Tibial artery (tissue), 4 donors: Measurements from ENCODE around the gene GLB1L3.

Experiments
- DNase-seq, 2 donors: peaks; one replicate each; pipeline ENCODE4 v3.0.0-alpha.2; 2019
- H3K27ac ChIP-seq, 2 donors: fragments of 200-600 bp; sonication (generic) in 1 of 2; 1 replicate in 1 of 2; 2 replicates in 1 of 2; pipeline ENCODE4 v1.5.1; 2018 to 2019; ENCODE audit warnings: mild to moderate bottlenecking in 1 of 2
- H3K27me3 ChIP-seq, 2 donors: fragments of 200-600 bp; sonication (generic) in 1 of 2; one replicate each; pipeline versions ENCODE4 v1.5.1 to v1.6.0; 2016 to 2019
- H3K36me3 ChIP-seq, 3 donors: fragments of 200-600 bp; sonication (generic) in 2 of 3; one replicate each; pipeline ENCODE4 v1.5.1; 2016 to 2019; ENCODE audit warnings: mild to moderate bottlenecking in 2 of 3
- H3K4me1 ChIP-seq, 4 donors: fragments of 200-600 bp; sonication (generic) in 2 of 4; 1 replicate in 3 of 4; 2 replicates in 1 of 4; pipeline ENCODE4 v1.5.1; 2016 to 2019
- H3K4me3 ChIP-seq, 2 donors: fragments of 200-600 bp; sonication (generic) in 1 of 2; 1 replicate in 1 of 2; 2 replicates in 1 of 2; pipeline ENCODE4 v1.5.1; 2018 to 2019; ENCODE audit warnings: mild to moderate bottlenecking in 2 of 2
- H3K9me3 ChIP-seq, 3 donors: fragments of 200-600 bp; sonication (generic) in 1 of 3; one replicate each; pipeline ENCODE4 v1.5.1; 2016 to 2019
- CTCF ChIP-seq, 2 experiments: fragments of 200-600 bp in 1 of 2; fragments of 450-650 bp in 1 of 2; IDR thresholded peaks; one replicate each; pipeline ENCODE4 v1.5.1; 2017 to 2019; ENCODE audit warnings: antibody characterized with exemption in 2 of 2, mild to moderate bottlenecking in 1 of 2, moderate library complexity in 1 of 2
- intact Hi-C: fragments of 100-400 bp; cut with DNase I; formaldehyde crosslinking; loops from one replicate; pipeline ENCODE4 v1.15.0; 2023; ENCODE audit warnings: low total_unique reads

Gene GLB1L3

GRCh38 chr11:134266440-134266839 is 9.7 kb upstream of the GLB1L3 start:
- TF ChIP-seq CTCF (IDR thresholded peaks at IDR 0.05), result no peak
- Histone ChIP-seq H3K27me3 (peaks cover 0 to 12% of the 10 kb centered on the region in 2 donors), H3K9me3 (no peaks in the 10 kb centered on the region), H3K27ac (no peak overlapping the region), H3K4me3 (no peak overlapping the region), H3K4me1 (no peaks in the 10 kb centered on the region), H3K36me3 (peaks cover 22 to 37% (median 28%) of the 10 kb centered on the region in 3 donors)
- no peak for DNase-seq
- intact Hi-C loops, result no loop called here

DNA sequence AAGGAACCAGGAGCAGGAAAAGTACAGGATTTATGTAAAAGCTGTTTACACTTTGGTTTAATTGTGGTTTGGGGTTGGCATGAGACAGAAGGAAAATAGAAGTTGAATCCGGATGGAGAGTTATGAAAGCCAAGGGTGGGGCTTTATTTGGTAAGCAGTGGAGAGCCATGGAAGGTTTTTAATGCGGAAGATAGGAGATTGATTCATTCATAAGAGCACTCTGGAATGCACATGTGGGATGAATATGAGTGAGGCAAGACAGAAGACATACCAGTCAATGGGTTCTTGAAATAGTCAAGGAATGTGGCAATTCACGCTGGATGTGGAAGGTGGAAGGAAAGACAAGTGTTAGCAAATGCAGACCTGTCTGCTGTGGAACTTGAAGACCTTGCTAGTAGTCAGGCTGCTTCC is 9.3 kb upstream of the GLB1L3 start:
- DNase-seq, result no peak
- Histone ChIP-seq H3K4me3 (no peak overlapping the region), H3K4me1 (no peaks in the 10 kb centered on the region), H3K9me3 (no peaks in the 10 kb centered on the region), H3K27ac (no peak overlapping the region), H3K36me3 (peaks cover 18 to 33% (median 24%) of the 10 kb centered on the region in 3 donors), H3K27me3 (peaks cover 0 to 17% of the 10 kb centered on the region in 2 donors)
- no peak for TF ChIP-seq CTCF (IDR thresholded peaks at IDR 0.05)
- intact Hi-C loops, result no loop called here

GRCh38 chr11:134267461-134267860 is 8.7 kb upstream of the GLB1L3 start:
- Histone ChIP-seq H3K4me1 (no peaks in the 10 kb centered on the region), H3K27ac (no peak overlapping the region), H3K4me3 (no peak overlapping the region), H3K9me3 (no peaks in the 10 kb centered on the region), H3K27me3 (peaks cover 0 to 19% of the 10 kb centered on the region in 2 donors), H3K36me3 (peaks cover 12 to 27% (median 18%) of the 10 kb centered on the region in 3 donors)
- TF ChIP-seq CTCF (IDR thresholded peaks at IDR 0.05), result no peak
- DNase-seq, result no peak
- intact Hi-C loops, result no loop called here

- intact Hi-C loops, result no loop called here
- DNase-seq, result no peak
- peaks cover 0 to 23% of the 10 kb centered on the region in 2 donors for H3K27me3 ChIP-seq
- peaks cover 7 to 22% (median 13%) of the 10 kb centered on the region in 3 donors for H3K36me3 ChIP-seq
- no peaks in the 10 kb centered on the region for H3K9me3 ChIP-seq
- no peak for TF ChIP-seq CTCF (IDR thresholded peaks at IDR 0.05)
- H3K4me1 ChIP-seq, result no peaks in the 10 kb centered on the region
- no peak overlapping the region for H3K27ac ChIP-seq
- H3K4me3 ChIP-seq, result no peak overlapping the region
Observed at GRCh38 chr11:134267966-134268365, 8.2 kb upstream of the GLB1L3 start.

DNA sequence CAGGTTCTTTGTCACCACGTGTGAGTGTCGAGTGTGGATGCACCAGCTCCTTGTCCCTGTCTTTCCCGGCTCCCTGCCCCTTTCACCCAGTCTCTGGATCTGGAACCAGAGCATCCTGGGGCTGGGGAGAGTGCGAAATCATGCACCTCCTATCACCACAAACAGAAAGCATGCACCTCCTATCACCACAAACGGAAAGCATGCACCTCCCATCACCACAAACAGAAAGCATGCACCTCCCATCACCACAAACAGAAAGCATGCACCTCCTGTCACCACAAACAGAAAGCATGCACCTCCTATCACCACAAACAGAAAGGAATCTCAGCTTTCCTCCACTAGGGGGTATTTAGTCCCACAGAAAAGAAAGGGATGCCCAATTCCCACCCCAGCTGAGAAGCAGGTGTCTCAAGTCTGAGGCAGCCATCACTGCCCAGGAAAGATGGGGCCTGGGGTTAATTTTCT is 5.9 kb upstream of the GLB1L3 start:
- intact Hi-C loops, result no loop called here

More for the DNA sequence above, 5.9 kb upstream of the GLB1L3 start:
- H3K36me3 ChIP-seq, result peaks cover 0 to 2% (median under 1%) of the 10 kb centered on the region in 3 donors
- H3K9me3 ChIP-seq, result no peaks in the 10 kb centered on the region
- DNase-seq, result no peak
- peaks cover 0 to 40% of the 10 kb centered on the region in 2 donors for H3K27me3 ChIP-seq
- TF ChIP-seq CTCF (IDR thresholded peaks at IDR 0.05), result no peak
- H3K27ac ChIP-seq, result no peak overlapping the region
- no peaks in the 10 kb centered on the region for H3K4me1 ChIP-seq
- H3K4me3 ChIP-seq, result no peak overlapping the region
